Ascending aorta (tissue), 2 donors: Measurements from ENCODE around the gene CALML3. TPM values are rescaled to one million over a fixed set of nuclear protein-coding genes. Genes with fewer than 3 reads are reported as not detected.
A peak's percentile ranks its signal among the peaks of the same experiment; 100 is the strongest.

Experiments used
- DNase-seq, 2 donors: peaks; one replicate each; pipeline ENCODE4 v3.0.0-alpha.2; 2019; ENCODE audit warnings: low spot score in 2 of 2
- H3K27ac ChIP-seq, 2 donors: fragments of 200-600 bp; sonication (generic); one replicate each; pipeline ENCODE4 v1.5.1; 2016 to 2017; ENCODE audit warnings: mild to moderate bottlenecking in 1 of 2
- H3K27me3 ChIP-seq: fragments of 200-600 bp; sonication (generic); one replicate; pipeline ENCODE4 v1.5.1; 2017
- H3K36me3 ChIP-seq, 2 donors: fragments of 200-600 bp; sonication (generic); one replicate each; pipeline ENCODE4 v1.5.1; 2016
- H3K4me1 ChIP-seq, 2 donors: fragments of 200-600 bp; sonication (generic); one replicate each; pipeline ENCODE4 v1.5.1; 2016 to 2017; ENCODE audit warnings: mild to moderate bottlenecking in 1 of 2
- H3K4me3 ChIP-seq, 2 donors: fragments of 200-600 bp; sonication (generic); one replicate each; pipeline ENCODE4 v1.5.1; 2016 to 2017; ENCODE audit warnings: mild to moderate bottlenecking in 1 of 2
- H3K9me3 ChIP-seq, 2 donors: fragments of 200-600 bp; sonication (generic); one replicate each; pipeline ENCODE4 v1.5.1; 2016
- CTCF ChIP-seq, 3 experiments: fragments of 200-600 bp in 2 of 3; fragments of 450-650 bp in 1 of 3; sonication (generic) in 2 of 3; IDR thresholded peaks; one replicate each; pipeline ENCODE4 v1.5.1; 2016 to 2019; ENCODE audit warnings: antibody characterized with exemption in 3 of 3, mild to moderate bottlenecking in 1 of 3, moderate library complexity in 1 of 3
- intact Hi-C: fragments of 100-400 bp; cut with DNase I; formaldehyde crosslinking; loops from one replicate; pipeline ENCODE4 v1.15.1; 2023
- total RNA-seq: library from RNA; depleted of rRNA; stranded (reverse); fragments of >200 nt; gene quantifications from one replicate; pipeline ENCODE4 v1.1.0, GENCODE V29; 2016

Gene CALML3
- total RNA-seq, 1 donor from 2014 or later, result not detected

- DNase-seq, result peak in 1 of 2 donors; percentile 62
- no peak for TF ChIP-seq CTCF (IDR thresholded peaks at IDR 0.05)
- H3K27ac ChIP-seq, result peak overlapping the region; percentile 76 to 91
- H3K4me1 ChIP-seq, result peaks cover 19 to 35% of the 10 kb centered on the region in 2 donors
- H3K27me3 ChIP-seq, result no peaks in the 10 kb centered on the region
- H3K4me3 ChIP-seq, result peak overlapping the region in 1 of 2 donors; percentile 25
- H3K9me3 ChIP-seq, result no peaks in the 10 kb centered on the region
- H3K36me3 ChIP-seq, result no peaks in the 10 kb centered on the region
- intact Hi-C loops, result no loop called here
Measured at GRCh38 chr10:5563321-5563961, 38.7 kb downstream of the CALML3 start.

GRCh38 chr10:5563991-5564536 is 39.3 kb downstream of the CALML3 start:
- peak overlapping the region; percentile 76 to 91 for H3K27ac ChIP-seq
- H3K9me3 ChIP-seq, result no peaks in the 10 kb centered on the region
- no peak for TF ChIP-seq CTCF (IDR thresholded peaks at IDR 0.05)
- intact Hi-C loops, result no loop called here
- H3K27me3 ChIP-seq, result no peaks in the 10 kb centered on the region
- no peaks in the 10 kb centered on the region for H3K36me3 ChIP-seq
- H3K4me1 ChIP-seq, result peaks cover 19 to 29% of the 10 kb centered on the region in 2 donors
- peak overlapping the region in 1 of 2 donors; percentile 25 for H3K4me3 ChIP-seq
- DNase-seq, result peak in 1 of 2 donors; percentile 69

GRCh38 chr10:5564537-5565204 is 39.9 kb downstream of the CALML3 start:
- intact Hi-C loops, result no loop called here
- peaks cover 14 to 24% of the 10 kb centered on the region in 2 donors for H3K4me1 ChIP-seq
- no peaks in the 10 kb centered on the region for H3K36me3 ChIP-seq
- H3K27ac ChIP-seq, result peak overlapping the region; percentile 76 to 91
- no peak overlapping the region for H3K4me3 ChIP-seq
- no peak for TF ChIP-seq CTCF (IDR thresholded peaks at IDR 0.05)
- H3K9me3 ChIP-seq, result no peaks in the 10 kb centered on the region
- no peaks in the 10 kb centered on the region for H3K27me3 ChIP-seq
- peak in 1 of 2 donors; percentile 60 for DNase-seq

GRCh38 chr10:5565205-5565545 is 40.4 kb downstream of the CALML3 start:
- TF ChIP-seq CTCF (IDR thresholded peaks at IDR 0.05), result no peak
- no peak overlapping the region for H3K27ac ChIP-seq
- peaks cover 11 to 19% of the 10 kb centered on the region in 2 donors for H3K4me1 ChIP-seq
- H3K4me3 ChIP-seq, result no peak overlapping the region
- H3K27me3 ChIP-seq, result no peaks in the 10 kb centered on the region
- intact Hi-C loops, result no loop called here
- no peaks in the 10 kb centered on the region for H3K36me3 ChIP-seq
- peak in 1 of 2 donors; percentile 55 for DNase-seq
- no peaks in the 10 kb centered on the region for H3K9me3 ChIP-seq

- Histone ChIP-seq H3K27ac (no peak overlapping the region), H3K9me3 (no peaks in the 10 kb centered on the region), H3K27me3 (no peaks in the 10 kb centered on the region), H3K4me3 (no peak overlapping the region), H3K4me1 (peaks cover 11 to 12% of the 10 kb centered on the region in 2 donors), H3K36me3 (no peaks in the 10 kb centered on the region)
- no peak for TF ChIP-seq CTCF (IDR thresholded peaks at IDR 0.05)
- DNase-seq, result peak in 1 of 2 donors; percentile 56
- intact Hi-C loops, result no loop called here
Measured at GRCh38 chr10:5565671-5566581, 41.2 kb downstream of the CALML3 start.
